DMS 273 (cell line): ENCODE results near the gene ZNF235.
"Not testable (repeated sequence)": the region's sequence is repeated elsewhere in the genome, so short reads cannot be mapped to it uniquely, and the experiment has no call there.

ENCODE experiments used
- DNase-seq: peaks from one replicate; lab custom pipeline; 2025; ENCODE audit not compliant: unreplicated experiment; lab: John Stamatoyannopoulos, UW

Gene ZNF235

GRCh38 chr19:44258136-44258535 is 46.7 kb downstream of the ZNF235 start:
- no peak for DNase-seq

GRCh38 chr19:44255705-44256411 is 49.0 kb downstream of the ZNF235 start:
- no peak for DNase-seq

GRCh38 chr19:44254496-44254895 is 50.3 kb downstream of the ZNF235 start:
- no peak for DNase-seq

GRCh38 chr19:44253392-44253791 is 51.4 kb downstream of the ZNF235 start:
- not testable (repeated sequence) for DNase-seq

GRCh38 chr19:44252332-44252731 is 52.5 kb downstream of the ZNF235 start:
- DNase-seq, result not testable (repeated sequence)

- no peak for DNase-seq
Observed at GRCh38 chr19:44236384-44236783, 68.4 kb downstream of the ZNF235 start.
